Measurements from ENCODE around the gene KLHL33.

Gene KLHL33

GRCh38 chr14:20469242-20469889 lies 33.4 kb upstream of the KLHL33 start, which contains the start of gene PNP:
Gene PNP, plus strand, starts transcription at chr14:20469406. Its CDS starts 119 bp downstream, at chr14:20469525.
- H3K14ac ChIP-seq (ENCODE audit: low read length) = peak within 1 kb of the TSS; percentile 14
- H3K79me1 ChIP-seq (ENCODE audit: low read length) = peaks cover 10% of the 10 kb centered on the region
- peak; percentile 72 to 85 for DNase-seq
- H3K4ac ChIP-seq (ENCODE audit: low read depth, low read length) = peak within 1 kb of the TSS; percentile 73
- peak within 1 kb of the TSS; percentile 32 for H3K9ac ChIP-seq (ENCODE audit: low read length)
- H2AFZ ChIP-seq (ENCODE audit: insufficient read depth, low read length, poor library complexity) = peak within 1 kb of the TSS; percentile 54
- peak within 1 kb of the TSS; percentile 65 for H2BK5ac ChIP-seq (ENCODE audit: low read depth, low read length, poor library complexity)
- WGBS (ENCODE audit: extremely low coverage, insufficient coverage, insufficient read length) = no CpG with 5 or more reads among the region's 40 CpGs
- peaks cover 2% of the 10 kb centered on the region for H3K79me2 ChIP-seq (ENCODE audit: control insufficient read depth, insufficient read depth, low read length, poor library complexity)
- H3K9me3 ChIP-seq (ENCODE audit: insufficient read depth, low read depth, low read length) = no peaks in the 10 kb centered on the region
- H4K12ac ChIP-seq (ENCODE audit: low read depth, low read length) = peak within 1 kb of the TSS; percentile 54
- H3K36me3 ChIP-seq (ENCODE audit: control insufficient read depth in 1 of 2, insufficient read depth in 2 of 2, low read length in 2 of 2) = peaks cover 4 to 9% of the 10 kb centered on the region in 2 experiments
- peak within 1 kb of the TSS; percentile 56 for H4K8ac ChIP-seq (ENCODE audit: low read depth, low read length)
- H4K91ac ChIP-seq (ENCODE audit: low read depth, low read length) = peak within 1 kb of the TSS; percentile 45
- H3K23ac ChIP-seq (ENCODE audit: low read length) = no peak within 1 kb of the TSS
- peak within 1 kb of the TSS; percentile 87 for H3K18ac ChIP-seq (ENCODE audit: low read length)
- H3K4me2 ChIP-seq (ENCODE audit: low read length) = peak within 1 kb of the TSS; percentile 81
- peak within 1 kb of the TSS; percentile 46 for H3K27ac ChIP-seq (ENCODE audit: low read depth, low read length)
- peaks cover 2 to 8% of the 10 kb centered on the region in 2 experiments for H3K4me1 ChIP-seq (ENCODE audit: control insufficient read depth in 1 of 2, insufficient read depth in 2 of 2, low read length in 2 of 2)
- H2BK12ac ChIP-seq (ENCODE audit: low read length) = no peak within 1 kb of the TSS
- H2AK5ac ChIP-seq (ENCODE audit: low read length) = peak within 1 kb of the TSS; percentile 4
- H2BK120ac ChIP-seq (ENCODE audit: insufficient read depth, low read length, poor library complexity) = peak within 1 kb of the TSS; percentile 53
- H3K4me3 ChIP-seq (ENCODE audit: low read depth, low read length) = peak within 1 kb of the TSS; percentile 85
- no peaks in the 10 kb centered on the region for H3K27me3 ChIP-seq (ENCODE audit: insufficient read depth, low read length)

GRCh38 chr14:20468764-20469241 lies 32.8 kb upstream of the KLHL33 start:
- Histone ChIP-seq H2AK5ac (ENCODE audit: low read length) (no peak overlapping the region), H2AFZ (ENCODE audit: insufficient read depth, low read length, poor library complexity) (peak overlapping the region; percentile 54), H3K14ac (ENCODE audit: low read length) (no peak overlapping the region), H3K4me1 (ENCODE audit: control insufficient read depth in 1 of 2, insufficient read depth in 2 of 2, low read length in 2 of 2) (peaks cover 2 to 8% of the 10 kb centered on the region in 2 experiments), H3K27ac (ENCODE audit: low read depth, low read length) (no peak overlapping the region), H3K79me1 (ENCODE audit: low read length) (peaks cover 10% of the 10 kb centered on the region), H3K9ac (ENCODE audit: low read length) (no peak overlapping the region), H3K18ac (ENCODE audit: low read length) (no peak overlapping the region), H3K4me3 (ENCODE audit: low read depth, low read length) (no peak overlapping the region), H2BK12ac (ENCODE audit: low read length) (no peak overlapping the region), H2BK120ac (ENCODE audit: insufficient read depth, low read length, poor library complexity) (no peak overlapping the region), H4K12ac (ENCODE audit: low read depth, low read length) (no peak overlapping the region), H4K91ac (ENCODE audit: low read depth, low read length) (no peak overlapping the region), H3K27me3 (ENCODE audit: insufficient read depth, low read length) (no peaks in the 10 kb centered on the region), H2BK5ac (ENCODE audit: low read depth, low read length, poor library complexity) (no peak overlapping the region), H3K4ac (ENCODE audit: low read depth, low read length) (no peak overlapping the region), H3K9me3 (ENCODE audit: insufficient read depth, low read depth, low read length) (no peaks in the 10 kb centered on the region), H3K36me3 (ENCODE audit: control insufficient read depth in 1 of 2, insufficient read depth in 2 of 2, low read length in 2 of 2) (peaks cover 3 to 7% of the 10 kb centered on the region in 2 experiments), H3K79me2 (ENCODE audit: control insufficient read depth, insufficient read depth, low read length, poor library complexity) (peaks cover 2% of the 10 kb centered on the region), H4K8ac (ENCODE audit: low read depth, low read length) (peak overlapping the region; percentile 40), H3K23ac (ENCODE audit: low read length) (no peak overlapping the region), H3K4me2 (ENCODE audit: low read length) (peak overlapping the region; percentile 81)
- no CpG with 5 or more reads among the region's 16 CpGs for WGBS (ENCODE audit: extremely low coverage, insufficient coverage, insufficient read length)
- no peak for DNase-seq

GRCh38 chr14:20461225-20462141 lies 25.5 kb upstream of the KLHL33 start, which contains the start of gene PIP4P1:
Gene PIP4P1, minus strand, starts transcription at chr14:20461434. Its CDS starts 109 bp downstream, at chr14:20461325.
- H3K4me3 ChIP-seq (ENCODE audit: low read depth, low read length) = peak within 1 kb of the TSS; percentile 95
- peak within 1 kb of the TSS; percentile 92 for H2AFZ ChIP-seq (ENCODE audit: insufficient read depth, low read length, poor library complexity)
- no peaks in the 10 kb centered on the region for H3K9me3 ChIP-seq (ENCODE audit: insufficient read depth, low read depth, low read length)
- DNase-seq = peak; percentile 100
- peaks cover 3% of the 10 kb centered on the region for H3K79me1 ChIP-seq (ENCODE audit: low read length)
- peak within 1 kb of the TSS; percentile 87 for H4K12ac ChIP-seq (ENCODE audit: low read depth, low read length)
- peaks cover 4 to 10% of the 10 kb centered on the region in 2 experiments for H3K4me1 ChIP-seq (ENCODE audit: control insufficient read depth in 1 of 2, insufficient read depth in 2 of 2, low read length in 2 of 2)
- peak within 1 kb of the TSS; percentile 80 for H3K4me2 ChIP-seq (ENCODE audit: low read length)
- peak within 1 kb of the TSS; percentile 97 for H4K8ac ChIP-seq (ENCODE audit: low read depth, low read length)
- peak within 1 kb of the TSS; percentile 54 for H2BK120ac ChIP-seq (ENCODE audit: insufficient read depth, low read length, poor library complexity)
- H3K14ac ChIP-seq (ENCODE audit: low read length) = peak within 1 kb of the TSS; percentile 97
- peaks cover 21 to 27% of the 10 kb centered on the region in 2 experiments for H3K36me3 ChIP-seq (ENCODE audit: control insufficient read depth in 1 of 2, insufficient read depth in 2 of 2, low read length in 2 of 2)
- no peak within 1 kb of the TSS for H3K23ac ChIP-seq (ENCODE audit: low read length)
- H3K79me2 ChIP-seq (ENCODE audit: control insufficient read depth, insufficient read depth, low read length, poor library complexity) = peaks cover 7% of the 10 kb centered on the region
- H2BK12ac ChIP-seq (ENCODE audit: low read length) = peak within 1 kb of the TSS; percentile 23
- H4K91ac ChIP-seq (ENCODE audit: low read depth, low read length) = peak within 1 kb of the TSS; percentile 96
- peak within 1 kb of the TSS; percentile 79 for H3K27ac ChIP-seq (ENCODE audit: low read depth, low read length)
- peak within 1 kb of the TSS; percentile 78 for H2BK5ac ChIP-seq (ENCODE audit: low read depth, low read length, poor library complexity)
- WGBS (ENCODE audit: extremely low coverage, insufficient coverage, insufficient read length) = no CpG with 5 or more reads among the region's 67 CpGs
- peak within 1 kb of the TSS; percentile 81 for H3K9ac ChIP-seq (ENCODE audit: low read length)
- H3K27me3 ChIP-seq (ENCODE audit: insufficient read depth, low read length) = no peaks in the 10 kb centered on the region
- peak within 1 kb of the TSS; percentile 97 for H3K4ac ChIP-seq (ENCODE audit: low read depth, low read length)
- H3K18ac ChIP-seq (ENCODE audit: low read length) = peak within 1 kb of the TSS; percentile 91
- H2AK5ac ChIP-seq (ENCODE audit: low read length) = peak within 1 kb of the TSS; percentile 74

All from trophoblast cell (in vitro differentiated cells and primary cell).